Mesenchymal stem cell (in vitro differentiated cells and primary cell): ENCODE results near the gene NSL1.

Experiments
- DNase-seq: peaks from one replicate; pipeline ENCODE4 v3.0.0-alpha.2; 2013
- H2AFZ ChIP-seq: one replicate; pipeline ENCODE4 v1.6.1; 2013; ENCODE audit warnings: low read depth, mild to moderate bottlenecking, control low read depth, inconsistent platforms, low read length, moderate library complexity
- H2AK5ac ChIP-seq: 2 replicates; pipeline ENCODE4 v1.6.1; 2013; ENCODE audit warnings: low read length, moderate library complexity, mild to moderate bottlenecking, inconsistent platforms; ENCODE audit not compliant: severe bottlenecking
- H2BK120ac ChIP-seq: one replicate; pipeline ENCODE4 v1.6.1; 2013; ENCODE audit warnings: low read depth, mild to moderate bottlenecking, inconsistent platforms, low read length, moderate library complexity
- H2BK12ac ChIP-seq, 2 experiments: one replicate each; pipeline ENCODE4 v1.6.1; 2013; ENCODE audit warnings: inconsistent platforms in 2 of 2, low read length in 2 of 2, mild to moderate bottlenecking in 2 of 2, moderate library complexity in 2 of 2, control low read depth in 1 of 2
- H2BK15ac ChIP-seq: one replicate; pipeline ENCODE4 v1.6.1; 2013; ENCODE audit warnings: mild to moderate bottlenecking, low read depth, inconsistent platforms; ENCODE audit not compliant: poor library complexity, severe bottlenecking
- H2BK5ac ChIP-seq: 2 replicates; pipeline ENCODE4 v1.6.1; 2013; ENCODE audit warnings: low read depth, mild to moderate bottlenecking, low read length, control low read depth, inconsistent platforms; ENCODE audit not compliant: poor library complexity, severe bottlenecking
- H3K14ac ChIP-seq, 2 experiments: one replicate each; pipeline ENCODE4 v1.6.1; 2013; ENCODE audit warnings: inconsistent platforms in 2 of 2, low read length in 2 of 2, control low read depth in 1 of 2, mild to moderate bottlenecking in 1 of 2, moderate library complexity in 1 of 2
- H3K18ac ChIP-seq, 2 experiments: one replicate each; pipeline ENCODE4 v1.6.1; 2013; ENCODE audit warnings: inconsistent platforms in 2 of 2, low read length in 2 of 2, control low read depth in 1 of 2, low read depth in 1 of 2, mild to moderate bottlenecking in 1 of 2
- H3K23ac ChIP-seq, 2 experiments: one replicate each; pipeline ENCODE4 v1.6.1; 2013; ENCODE audit warnings: inconsistent platforms in 2 of 2, low read length in 2 of 2, mild to moderate bottlenecking in 2 of 2, moderate library complexity in 2 of 2, control low read depth in 1 of 2
- H3K27ac ChIP-seq: 2 replicates; pipeline ENCODE4 v1.5.1; 2013; ENCODE audit warnings: mild to moderate bottlenecking, moderate library complexity, low read length, control low read depth, inconsistent platforms; ENCODE audit not compliant: poor library complexity, severe bottlenecking
- H3K27me3 ChIP-seq, 2 experiments: 2 replicates each; pipeline versions ENCODE4 v1.6.1 to v1.7.0; 2013; ENCODE audit warnings: low read length in 2 of 2, mild to moderate bottlenecking in 2 of 2, moderate library complexity in 2 of 2, control low read depth in 1 of 2, inconsistent platforms in 1 of 2; ENCODE audit not compliant: control insufficient read depth in 1 of 2, insufficient read depth in 1 of 2
- H3K36me3 ChIP-seq, 2 experiments: 2 replicates each; pipeline versions ENCODE4 v1.6.1 to v1.7.0; 2013; ENCODE audit warnings: low read length in 2 of 2, control low read depth in 1 of 2, inconsistent platforms in 1 of 2, low read depth in 1 of 2, mild to moderate bottlenecking in 1 of 2; ENCODE audit not compliant: insufficient read depth in 2 of 2, control insufficient read depth in 1 of 2
- H3K4ac ChIP-seq, 2 experiments: one replicate each; pipeline ENCODE4 v1.6.1; 2013; ENCODE audit warnings: inconsistent platforms in 2 of 2, low read length in 2 of 2, mild to moderate bottlenecking in 2 of 2, moderate library complexity in 2 of 2, control low read depth in 1 of 2, low read depth in 1 of 2
- H3K4me1 ChIP-seq: 2 replicates; pipeline ENCODE4 v1.6.1; 2013; ENCODE audit warnings: low read depth, low read length, control low read depth; ENCODE audit not compliant: control insufficient read depth, insufficient read depth
- H3K4me2 ChIP-seq: 2 replicates; pipeline ENCODE4 v1.6.1; 2013; ENCODE audit warnings: low read length, mild to moderate bottlenecking, inconsistent platforms; ENCODE audit not compliant: poor library complexity, severe bottlenecking
- H3K4me3 ChIP-seq, 2 experiments: 2 replicates each; pipeline versions ENCODE4 v1.5.1 to v1.7.0; 2013; ENCODE audit warnings: low read length in 2 of 2, mild to moderate bottlenecking in 2 of 2, control low read depth in 1 of 2, low read depth in 1 of 2; ENCODE audit not compliant: insufficient read depth in 1 of 2
- H3K79me1 ChIP-seq: replicated peaks from 2 replicates; pipeline ENCODE4 v1.6.1; 2013; ENCODE audit warnings: mild to moderate bottlenecking, control low read depth, low read length, inconsistent platforms; ENCODE audit not compliant: poor library complexity, severe bottlenecking
- H3K9ac ChIP-seq: 2 replicates; pipeline ENCODE4 v1.7.0; 2013; ENCODE audit warnings: mild to moderate bottlenecking, low read length, moderate library complexity
- H3K9me3 ChIP-seq: 2 replicates; pipeline ENCODE4 v1.7.0; 2013; ENCODE audit warnings: mild to moderate bottlenecking, low read length; ENCODE audit not compliant: control insufficient read depth
- H4K8ac ChIP-seq: one replicate; pipeline ENCODE4 v1.6.1; 2013; ENCODE audit warnings: inconsistent platforms, mild to moderate bottlenecking, low read length, moderate library complexity
- H4K91ac ChIP-seq: one replicate; pipeline ENCODE4 v1.6.1; 2013; ENCODE audit warnings: mild to moderate bottlenecking, low read length, inconsistent platforms
- WGBS: methylation state at CpG from one replicate; pipeline ENCODE4 v1.1.7; 2013; ENCODE audit warnings: mixed read lengths; 5-methylcytosine and 5-hydroxymethylcytosine counted together

The NSL1 gene

GRCh38 chr1:212685429-212685828 is 106.1 kb downstream of the NSL1 start:
- Histone ChIP-seq H3K18ac (no peak overlapping the region), H2AK5ac (no peak overlapping the region), H3K9ac (no peak overlapping the region), H3K27ac (no peak overlapping the region), H3K14ac (no peak overlapping the region), H4K8ac (no peak overlapping the region), H3K27me3 (peaks cover 7 to 20% of the 10 kb centered on the region in 2 experiments), H4K91ac (no peak overlapping the region), H3K36me3 (no peaks in the 10 kb centered on the region), H3K4me2 (no peak overlapping the region), H3K23ac (no peak overlapping the region), H3K4me1 (no peaks in the 10 kb centered on the region), H3K4ac (no peak overlapping the region), H3K79me1 (no peaks in the 10 kb centered on the region), H2BK5ac (no peak overlapping the region), H2AFZ (no peak overlapping the region), H2BK15ac (no peak overlapping the region), H3K9me3 (no peaks in the 10 kb centered on the region), H2BK120ac (no peak overlapping the region), H2BK12ac (no peak overlapping the region), H3K4me3 (no peak overlapping the region)
- no peak for DNase-seq
- WGBS: 81% methylated on average over 2 of the region's 2 CpGs

DNA sequence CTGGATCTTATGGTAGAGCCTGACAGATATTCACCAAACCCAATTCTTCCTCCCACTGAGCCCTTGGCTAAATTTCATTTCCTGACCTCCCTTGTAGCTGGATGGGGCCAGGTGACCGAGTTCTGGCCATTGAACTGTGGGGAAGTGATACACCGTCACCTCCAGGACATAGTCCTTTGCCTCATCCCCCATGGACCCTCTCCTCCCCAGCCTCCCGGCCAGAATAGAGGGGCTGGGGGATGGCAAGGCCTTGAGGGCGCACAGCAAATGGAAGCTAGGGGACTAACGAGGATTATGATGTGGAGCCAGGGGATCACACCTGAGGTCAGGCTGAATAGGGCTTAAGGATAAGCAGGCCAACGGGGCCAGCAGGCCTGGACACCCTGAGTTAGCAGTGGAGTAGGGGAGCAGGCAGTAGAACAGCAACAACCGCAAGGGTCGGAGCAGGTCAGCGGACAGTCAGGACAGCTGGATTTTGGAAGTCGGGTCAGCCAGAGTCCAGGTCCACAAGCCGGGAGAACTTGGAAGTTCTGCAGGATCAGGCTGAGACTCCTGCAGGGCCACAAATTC is 107.0 kb downstream of the NSL1 start:
- no peak for DNase-seq
- H3K4me3 ChIP-seq: no peak overlapping the region
- no peak overlapping the region for H3K18ac ChIP-seq
- H3K14ac ChIP-seq: no peak overlapping the region
- peaks cover 7 to 12% of the 10 kb centered on the region in 2 experiments for H3K27me3 ChIP-seq
- no peak overlapping the region for H2AK5ac ChIP-seq
- H2BK120ac ChIP-seq: no peak overlapping the region
- H2BK12ac ChIP-seq: no peak overlapping the region
- H3K4me2 ChIP-seq: no peak overlapping the region
- H4K8ac ChIP-seq: no peak overlapping the region
- H2BK15ac ChIP-seq: no peak overlapping the region
- no peaks in the 10 kb centered on the region for H3K79me1 ChIP-seq
- no peak overlapping the region for H2BK5ac ChIP-seq
- no peaks in the 10 kb centered on the region for H3K9me3 ChIP-seq
- H4K91ac ChIP-seq: no peak overlapping the region
- no peaks in the 10 kb centered on the region for H3K36me3 ChIP-seq
- H3K4ac ChIP-seq: no peak overlapping the region
- H3K4me1 ChIP-seq: no peaks in the 10 kb centered on the region
- H2AFZ ChIP-seq: no peak overlapping the region
- no peak overlapping the region for H3K23ac ChIP-seq
- 98% methylated on average over 10 of the region's 11 CpGs for WGBS
- no peak overlapping the region for H3K27ac ChIP-seq
- H3K9ac ChIP-seq: no peak overlapping the region

GRCh38 chr1:212684076-212684475 is 107.5 kb downstream of the NSL1 start:
- Histone ChIP-seq H2BK12ac (no peak overlapping the region), H3K18ac (no peak overlapping the region), H3K79me1 (no peaks in the 10 kb centered on the region), H2BK120ac (no peak overlapping the region), H2AK5ac (no peak overlapping the region), H2BK15ac (no peak overlapping the region), H3K27me3 (peaks cover 7 to 8% of the 10 kb centered on the region in 2 experiments), H3K14ac (no peak overlapping the region), H3K9me3 (no peaks in the 10 kb centered on the region), H3K4me3 (no peak overlapping the region), H3K36me3 (no peaks in the 10 kb centered on the region), H3K27ac (no peak overlapping the region), H2BK5ac (no peak overlapping the region), H3K23ac (no peak overlapping the region), H3K4me2 (no peak overlapping the region), H4K8ac (no peak overlapping the region), H4K91ac (no peak overlapping the region), H3K9ac (no peak overlapping the region), H3K4me1 (no peaks in the 10 kb centered on the region), H3K4ac (no peak overlapping the region), H2AFZ (no peak overlapping the region)
- 90% methylated on average over 6 of the region's 6 CpGs for WGBS
- DNase-seq: no peak

DNA sequence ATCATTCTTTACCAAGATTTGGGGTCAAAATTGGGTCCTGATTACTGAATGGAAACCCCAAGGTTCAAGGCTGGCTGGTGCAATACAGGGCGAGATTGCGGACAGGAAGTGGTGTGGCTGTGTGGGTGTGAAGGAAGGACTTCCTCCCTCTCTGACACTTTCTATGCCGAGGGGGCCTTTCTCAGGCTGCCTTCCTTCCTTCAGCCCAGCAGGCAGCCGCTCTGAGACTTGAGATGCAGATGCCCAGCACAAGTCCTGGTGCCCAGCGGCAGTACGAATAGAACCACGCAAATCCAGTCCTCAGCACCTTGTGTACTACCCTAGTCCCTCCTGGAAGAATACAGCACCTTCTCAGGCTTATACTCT is 108.2 kb downstream of the NSL1 start:
- H3K14ac ChIP-seq: no peak overlapping the region
- no peak overlapping the region for H3K27ac ChIP-seq
- DNase-seq: no peak
- H3K23ac ChIP-seq: no peak overlapping the region
- no peak overlapping the region for H2BK5ac ChIP-seq
- H3K9me3 ChIP-seq: no peaks in the 10 kb centered on the region
- no peak overlapping the region for H2BK120ac ChIP-seq
- peaks cover 7 to 8% of the 10 kb centered on the region in 2 experiments for H3K27me3 ChIP-seq
- no peak overlapping the region for H2BK15ac ChIP-seq
- no peak overlapping the region for H4K8ac ChIP-seq
- H2AK5ac ChIP-seq: no peak overlapping the region
- no peak overlapping the region for H3K9ac ChIP-seq
- no peak overlapping the region for H3K4me2 ChIP-seq
- no peak overlapping the region for H3K4ac ChIP-seq
- no peaks in the 10 kb centered on the region for H3K4me1 ChIP-seq
- no peaks in the 10 kb centered on the region for H3K36me3 ChIP-seq
- no peak overlapping the region for H3K4me3 ChIP-seq
- H3K79me1 ChIP-seq: no peaks in the 10 kb centered on the region
- H4K91ac ChIP-seq: no peak overlapping the region
- H3K18ac ChIP-seq: no peak overlapping the region
- no peak overlapping the region for H2BK12ac ChIP-seq
- H2AFZ ChIP-seq: no peak overlapping the region
- 60% methylated on average over 7 of the region's 7 CpGs for WGBS
